DND-41 (cell line): Measurements from ENCODE around the gene KLF17.

Experiments used
- ATAC-seq: fragments of 200-7000 bp; cut with Tn5 transposase; 3 replicates; pipeline ENCODE4 v1.9.1; 2021; ENCODE audit warnings: low read depth; ENCODE audit not compliant: insufficient read depth
- DNase-seq: peaks from one replicate; pipeline ENCODE4 v3.0.0-alpha.2; 2020
- H2AFZ ChIP-seq: 2 replicates; pipeline ENCODE4 v1.6.0; 2012; ENCODE audit warnings: low read depth, low read length
- H3K27ac ChIP-seq: 2 replicates; pipeline ENCODE4 v1.5.1; 2012; ENCODE audit warnings: low read length, inconsistent platforms
- H3K27me3 ChIP-seq: fragments of 200-600 bp; sonication (generic); 2 replicates; pipeline ENCODE4 v1.6.0; 2012; ENCODE audit warnings: low read length, mild to moderate bottlenecking, inconsistent platforms; ENCODE audit not compliant: insufficient read depth, poor library complexity
- H3K36me3 ChIP-seq: 2 replicates; pipeline ENCODE4 v1.5.1; 2012; ENCODE audit warnings: low read length, inconsistent platforms; ENCODE audit not compliant: insufficient read depth
- H3K4me1 ChIP-seq: 2 replicates; pipeline ENCODE4 v1.5.1; 2012; ENCODE audit warnings: mild to moderate bottlenecking, low read length; ENCODE audit not compliant: insufficient read depth
- H3K4me2 ChIP-seq: 2 replicates; pipeline ENCODE4 v1.6.0; 2012; ENCODE audit warnings: mild to moderate bottlenecking, moderate library complexity, low read length, inconsistent platforms; ENCODE audit not compliant: insufficient read depth
- H3K4me3 ChIP-seq, 2 experiments: fragments of 200-600 bp in 1 of 2; shearing (Covaris generic) in 1 of 2; 2 replicates each; pipeline ENCODE4 v1.5.1; 2012 to 2016; ENCODE audit warnings: inconsistent platforms in 2 of 2, low read length in 2 of 2, mild to moderate bottlenecking in 2 of 2, low read depth in 1 of 2, moderate library complexity in 1 of 2
- H3K79me2 ChIP-seq: 2 replicates; pipeline ENCODE4 v1.6.0; 2012; ENCODE audit warnings: low read length, inconsistent platforms; ENCODE audit not compliant: insufficient read depth
- H3K9ac ChIP-seq: 2 replicates; pipeline ENCODE4 v1.6.0; 2012; ENCODE audit warnings: low read depth, mild to moderate bottlenecking, inconsistent platforms, low read length, moderate library complexity
- H3K9me3 ChIP-seq: 2 replicates; pipeline ENCODE4 v1.5.1; 2012; ENCODE audit warnings: low read length, moderate library complexity, mild to moderate bottlenecking, inconsistent platforms; ENCODE audit not compliant: insufficient read depth, severe bottlenecking
- H4K20me1 ChIP-seq: 2 replicates; pipeline ENCODE4 v1.6.0; 2012; ENCODE audit warnings: low read length; ENCODE audit not compliant: insufficient read depth
- CTCF ChIP-seq: IDR thresholded peaks from 2 replicates; pipeline ENCODE4 v1.5.1; 2012; ENCODE audit warnings: borderline replicate concordance, low read length, moderate library complexity, mild to moderate bottlenecking; ENCODE audit not compliant: poor library complexity, severe bottlenecking; ENCODE audit errors: extremely low read depth
- EZH2 ChIP-seq: IDR thresholded peaks from 3 replicates; pipeline ENCODE4 v1.6.1; 2012; ENCODE audit warnings: borderline replicate concordance, low read depth, mild to moderate bottlenecking, moderate library complexity, low read length, inconsistent platforms; ENCODE audit not compliant: severe bottlenecking

KLF17 gene

GRCh38 chr1:44108241-44108640 lies 10.4 kb upstream of the KLF17 start:
- no peaks in the 10 kb centered on the region for H3K9me3 ChIP-seq
- H3K4me3 ChIP-seq: no peak overlapping the region
- no peaks in the 10 kb centered on the region for H4K20me1 ChIP-seq
- no peak for DNase-seq
- H3K36me3 ChIP-seq: no peaks in the 10 kb centered on the region
- ATAC-seq: no peak
- H2AFZ ChIP-seq: no peak overlapping the region
- H3K4me1 ChIP-seq: no peaks in the 10 kb centered on the region
- H3K79me2 ChIP-seq: no peaks in the 10 kb centered on the region
- TF ChIP-seq CTCF (no peak), EZH2 (no peak)
- peaks cover 11% of the 10 kb centered on the region for H3K27me3 ChIP-seq
- no peak overlapping the region for H3K9ac ChIP-seq
- no peak overlapping the region for H3K27ac ChIP-seq
- H3K4me2 ChIP-seq: no peak overlapping the region

GRCh38 chr1:44108971-44109370 lies 9.7 kb upstream of the KLF17 start:
- TF ChIP-seq CTCF (no peak), EZH2 (no peak)
- Histone ChIP-seq H3K4me1 (no peaks in the 10 kb centered on the region), H4K20me1 (no peaks in the 10 kb centered on the region), H3K4me3 (no peak overlapping the region), H3K9ac (no peak overlapping the region), H3K79me2 (no peaks in the 10 kb centered on the region), H3K36me3 (no peaks in the 10 kb centered on the region), H3K27me3 (peaks cover 11% of the 10 kb centered on the region), H3K4me2 (no peak overlapping the region), H3K27ac (no peak overlapping the region), H2AFZ (no peak overlapping the region), H3K9me3 (no peaks in the 10 kb centered on the region)
- ATAC-seq (no peak), DNase-seq (no peak)

- Histone ChIP-seq H3K4me2 (no peak overlapping the region), H3K27ac (no peak overlapping the region), H3K4me1 (no peaks in the 10 kb centered on the region), H3K27me3 (peaks cover 10% of the 10 kb centered on the region), H4K20me1 (no peaks in the 10 kb centered on the region), H3K79me2 (no peaks in the 10 kb centered on the region), H3K9me3 (no peaks in the 10 kb centered on the region), H3K36me3 (no peaks in the 10 kb centered on the region), H2AFZ (no peak overlapping the region), H3K9ac (no peak overlapping the region), H3K4me3 (no peak overlapping the region)
- ATAC-seq: no peak
- DNase-seq: no peak
- no peak for TF ChIP-seq EZH2
- no peak for TF ChIP-seq CTCF
These were observed 7.7 kb upstream of the KLF17 start for GRCh38 chr1:44110916-44111315.

GRCh38 chr1:44111861-44112260 lies 6.8 kb upstream of the KLF17 start:
- no peak overlapping the region for H3K4me2 ChIP-seq
- peaks cover 11% of the 10 kb centered on the region for H3K27me3 ChIP-seq
- H3K36me3 ChIP-seq: no peaks in the 10 kb centered on the region
- DNase-seq (no peak), ATAC-seq (no peak)
- no peaks in the 10 kb centered on the region for H3K9me3 ChIP-seq
- no peak overlapping the region for H2AFZ ChIP-seq
- no peak overlapping the region for H3K9ac ChIP-seq
- H3K4me3 ChIP-seq: no peak overlapping the region
- TF ChIP-seq CTCF (no peak), EZH2 (no peak)
- no peak overlapping the region for H3K27ac ChIP-seq
- no peaks in the 10 kb centered on the region for H3K79me2 ChIP-seq
- no peaks in the 10 kb centered on the region for H4K20me1 ChIP-seq
- H3K4me1 ChIP-seq: no peaks in the 10 kb centered on the region
